Ishikawa (cell line): ENCODE data around the gene SENP6.

ENCODE experiments used
- MAX ChIP-seq: IDR thresholded peaks from 2 replicates; pipeline ENCODE4 v1.6.1; 2012
- TF ChIP-seq, protein P1 (sequence below): IDR thresholded peaks from 2 replicates; pipeline ENCODE4 v1.6.1; 2012; ENCODE audit warnings: low read depth, mild to moderate bottlenecking

- TF ChIP-seq MAX, result no peak
- TF ChIP-seq, protein P1, sequence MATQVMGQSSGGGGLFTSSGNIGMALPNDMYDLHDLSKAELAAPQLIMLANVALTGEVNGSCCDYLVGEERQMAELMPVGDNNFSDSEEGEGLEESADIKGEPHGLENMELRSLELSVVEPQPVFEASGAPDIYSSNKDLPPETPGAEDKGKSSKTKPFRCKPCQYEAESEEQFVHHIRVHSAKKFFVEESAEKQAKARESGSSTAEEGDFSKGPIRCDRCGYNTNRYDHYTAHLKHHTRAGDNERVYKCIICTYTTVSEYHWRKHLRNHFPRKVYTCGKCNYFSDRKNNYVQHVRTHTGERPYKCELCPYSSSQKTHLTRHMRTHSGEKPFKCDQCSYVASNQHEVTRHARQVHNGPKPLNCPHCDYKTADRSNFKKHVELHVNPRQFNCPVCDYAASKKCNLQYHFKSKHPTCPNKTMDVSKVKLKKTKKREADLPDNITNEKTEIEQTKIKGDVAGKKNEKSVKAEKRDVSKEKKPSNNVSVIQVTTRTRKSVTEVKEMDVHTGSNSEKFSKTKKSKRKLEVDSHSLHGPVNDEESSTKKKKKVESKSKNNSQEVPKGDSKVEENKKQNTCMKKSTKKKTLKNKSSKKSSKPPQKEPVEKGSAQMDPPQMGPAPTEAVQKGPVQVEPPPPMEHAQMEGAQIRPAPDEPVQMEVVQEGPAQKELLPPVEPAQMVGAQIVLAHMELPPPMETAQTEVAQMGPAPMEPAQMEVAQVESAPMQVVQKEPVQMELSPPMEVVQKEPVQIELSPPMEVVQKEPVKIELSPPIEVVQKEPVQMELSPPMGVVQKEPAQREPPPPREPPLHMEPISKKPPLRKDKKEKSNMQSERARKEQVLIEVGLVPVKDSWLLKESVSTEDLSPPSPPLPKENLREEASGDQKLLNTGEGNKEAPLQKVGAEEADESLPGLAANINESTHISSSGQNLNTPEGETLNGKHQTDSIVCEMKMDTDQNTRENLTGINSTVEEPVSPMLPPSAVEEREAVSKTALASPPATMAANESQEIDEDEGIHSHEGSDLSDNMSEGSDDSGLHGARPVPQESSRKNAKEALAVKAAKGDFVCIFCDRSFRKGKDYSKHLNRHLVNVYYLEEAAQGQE, result no peak
Observed at GRCh38 chr6:75609639-75610590, 8.2 kb downstream of the SENP6 start.
